Ramos (cell line): ENCODE results near the gene RTN4IP1.

Experiments used
- in situ Hi-C: fragments of 300-500 bp; cut with MboI; formaldehyde crosslinking; loops from one replicate; pipeline ENCODE4 v1.14.3; 2022; ENCODE audit warnings: low sequenced_read_pairs; ENCODE audit not compliant: unreplicated experiment

Gene RTN4IP1

DNA sequence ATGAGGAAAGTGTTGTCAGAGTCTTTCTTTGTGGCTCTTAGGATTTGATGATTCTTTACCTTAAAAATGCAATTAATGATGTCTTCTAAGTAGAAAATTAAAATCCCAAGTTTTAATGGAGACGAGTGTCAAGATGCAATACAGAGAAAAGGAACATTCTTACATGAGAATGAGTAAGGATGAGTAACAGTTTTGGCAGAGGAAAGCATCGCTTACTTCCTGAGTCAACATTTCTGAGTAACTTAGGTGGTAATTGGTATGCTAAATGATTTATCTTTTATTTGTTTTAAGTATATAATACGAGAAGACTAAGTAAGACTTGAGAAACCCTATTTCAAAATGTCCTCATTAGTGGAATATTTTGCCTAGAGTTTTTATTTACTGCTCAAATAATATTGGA is 101.3 kb downstream of the RTN4IP1 start:
- in situ Hi-C loops = no loop called here

DNA sequence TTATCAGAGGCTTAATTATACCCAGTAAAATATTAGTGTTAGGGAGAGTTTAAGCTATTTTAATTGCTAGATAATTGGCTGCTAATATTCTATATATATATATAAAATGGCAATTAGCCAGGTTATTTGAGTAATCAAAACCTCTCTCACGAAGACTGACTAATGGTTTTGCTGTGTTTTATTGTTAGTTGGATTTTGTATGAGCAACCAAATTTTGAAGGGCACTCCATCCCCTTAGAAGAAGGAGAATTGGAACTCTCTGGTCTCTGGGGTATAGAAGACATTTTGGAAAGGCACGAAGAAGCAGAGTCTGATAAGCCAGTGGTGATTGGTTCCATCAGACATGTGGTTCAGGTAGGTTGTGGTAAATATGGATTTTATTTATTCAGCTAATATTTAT is 102.2 kb downstream of the RTN4IP1 start:
- in situ Hi-C loops = no loop called here

DNA sequence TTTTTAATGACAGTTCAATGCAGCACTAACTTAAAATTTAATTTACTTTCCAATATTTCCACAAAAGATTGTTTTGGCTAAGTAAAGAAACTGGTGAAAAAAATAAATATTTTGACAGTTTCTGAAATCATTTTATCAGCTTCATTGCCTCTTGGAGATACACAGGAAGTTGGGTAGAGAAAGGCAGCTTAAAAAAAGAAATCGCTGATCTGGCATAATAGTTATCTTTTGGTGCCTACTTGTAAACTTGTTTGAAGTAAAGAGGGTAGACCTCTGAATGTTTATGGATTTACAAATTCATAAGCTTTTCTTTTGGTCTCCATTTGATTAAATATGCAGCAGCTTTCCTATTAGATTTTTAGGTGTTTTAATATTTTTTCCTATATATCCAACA is 103.4 kb downstream of the RTN4IP1 start:
- in situ Hi-C loops = no loop called here

DNA sequence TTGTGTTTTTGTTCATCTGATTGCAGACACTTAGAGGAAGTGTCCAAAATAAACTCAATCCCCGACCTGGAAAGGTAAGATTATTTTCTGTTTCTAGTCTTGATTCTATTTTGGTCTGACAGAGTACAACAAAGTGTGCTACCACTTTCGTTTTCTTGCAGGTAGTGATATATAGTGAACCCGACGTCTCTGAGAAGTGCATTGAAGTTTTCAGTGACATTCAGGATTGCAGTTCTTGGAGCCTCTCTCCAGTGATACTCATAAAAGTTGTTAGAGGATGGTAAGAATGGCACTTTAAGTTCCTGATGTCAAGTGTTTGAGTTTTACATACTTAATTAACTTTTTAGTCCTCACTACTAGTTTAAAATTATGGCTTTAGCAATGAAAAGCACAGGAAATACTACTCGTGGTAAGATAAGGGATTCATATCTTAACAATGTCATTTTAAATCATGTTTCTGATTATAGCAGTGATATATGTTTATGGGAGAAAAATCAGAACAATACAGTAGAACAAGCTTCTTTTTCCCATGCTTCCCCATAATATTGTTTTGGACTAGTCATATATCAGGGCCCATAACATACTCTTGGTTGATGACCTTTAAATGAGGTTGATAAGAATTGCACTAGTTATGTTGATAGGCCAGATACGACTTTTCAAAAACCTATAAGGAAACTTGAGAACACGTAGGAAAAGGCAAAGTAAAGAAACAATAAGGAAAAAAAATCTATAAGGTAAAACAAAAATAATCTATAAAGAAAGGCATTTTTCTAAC is 104.0 kb downstream of the RTN4IP1 start:
- in situ Hi-C loops = no loop called here

DNA sequence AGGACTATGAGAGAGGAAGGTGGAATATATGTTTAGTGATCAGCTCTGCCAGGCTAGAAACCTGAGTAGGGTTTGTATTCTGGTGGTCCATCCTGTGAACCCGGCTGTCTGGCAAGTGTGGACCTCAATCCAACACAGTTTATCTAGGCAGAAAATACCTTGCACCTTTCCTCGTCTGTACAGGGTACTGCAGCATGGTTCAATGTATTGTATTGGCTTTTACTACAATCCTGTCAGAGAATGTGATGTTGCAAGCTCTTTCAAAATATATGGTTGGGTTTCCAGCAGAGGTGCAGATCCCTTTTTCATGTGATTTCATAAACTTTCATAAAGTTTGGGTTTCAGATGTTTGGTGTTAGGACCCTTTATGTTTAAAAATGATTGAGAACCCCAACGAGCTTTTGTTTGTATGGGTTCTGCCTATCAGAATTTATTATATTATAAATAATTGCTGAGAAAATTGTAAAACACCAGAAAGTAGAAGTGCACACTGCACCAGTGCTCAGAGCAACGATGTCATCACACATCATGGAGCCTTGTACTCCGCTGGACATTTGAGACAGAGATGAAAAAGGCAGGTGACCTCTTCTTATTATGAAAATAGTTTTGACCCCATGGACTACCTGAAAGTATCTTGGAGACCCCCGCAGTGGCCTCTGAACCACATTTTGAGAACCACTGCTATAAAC is 106.6 kb downstream of the RTN4IP1 start:
- in situ Hi-C loops = no loop called here
